NCI-H82 (cell line): Measurements from ENCODE around the gene UBA5.
"Not testable (repeated sequence)": the region's sequence is repeated elsewhere in the genome, so short reads cannot be mapped to it uniquely, and the experiment has no call there.

Experiments used
- DNase-seq: peaks from one replicate; lab custom pipeline; 2025; lab: John Stamatoyannopoulos, UW

The UBA5 gene

DNA sequence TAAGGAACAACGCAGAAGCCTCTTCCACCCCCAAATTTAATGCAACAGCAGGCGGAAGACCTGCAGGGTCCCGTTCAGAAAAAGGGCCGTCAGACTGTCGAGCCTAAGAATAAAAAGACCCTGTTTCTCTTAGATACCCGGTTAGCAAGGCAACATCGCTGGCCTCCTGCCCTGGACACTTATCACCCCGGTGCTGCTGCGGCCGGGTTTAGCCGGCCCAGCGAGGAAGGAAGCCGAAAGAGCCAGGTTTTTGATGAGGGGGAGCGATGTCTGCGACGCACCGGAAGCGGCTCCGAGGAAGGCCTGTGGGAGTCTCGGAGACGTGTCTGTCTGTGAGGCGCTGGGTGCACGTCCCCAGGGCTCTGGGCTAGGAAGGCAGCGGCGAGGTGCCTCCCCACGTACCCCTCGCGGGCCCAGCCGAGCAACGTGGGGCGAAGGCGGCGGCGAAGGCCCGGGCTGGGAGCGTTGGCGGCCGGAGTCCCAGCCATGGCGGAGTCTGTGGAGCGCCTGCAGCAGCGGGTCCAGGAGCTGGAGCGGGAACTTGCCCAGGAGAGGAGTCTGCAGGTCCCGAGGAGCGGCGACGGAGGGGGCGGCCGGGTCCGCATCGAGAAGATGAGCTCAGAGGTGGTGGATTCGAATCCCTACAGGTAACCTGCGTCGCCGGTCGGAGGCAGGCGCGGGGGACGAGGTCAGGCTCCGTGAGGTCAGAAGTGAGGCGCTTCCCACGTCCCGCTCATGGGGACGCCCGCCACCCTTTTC lies at the start of gene UBA5:
Gene UBA5, plus strand, starts transcription at position 278 of the 759 bp plus-strand sequence. Its CDS starts 209 bp downstream, at position 487.
- peak; percentile 83 for DNase-seq

DNA sequence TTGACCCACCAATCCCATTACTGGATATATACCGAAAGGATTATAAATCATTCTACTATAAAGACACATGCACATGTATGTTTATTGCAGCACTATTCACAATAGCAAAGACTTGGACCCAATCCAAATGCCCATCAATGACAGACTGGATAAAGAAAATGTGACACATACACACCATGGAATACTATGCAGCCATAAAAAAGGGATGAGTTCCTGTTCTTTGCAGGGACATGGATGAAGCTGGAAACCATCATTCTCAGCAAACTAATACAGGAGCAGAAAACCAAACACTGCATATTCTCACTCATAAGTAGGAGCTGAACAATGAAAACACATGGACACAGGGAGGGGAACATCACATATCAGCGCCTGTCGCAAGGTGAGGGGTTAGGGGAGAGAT lies 44.8 kb upstream of the UBA5 start:
- not testable (repeated sequence) for DNase-seq

DNA sequence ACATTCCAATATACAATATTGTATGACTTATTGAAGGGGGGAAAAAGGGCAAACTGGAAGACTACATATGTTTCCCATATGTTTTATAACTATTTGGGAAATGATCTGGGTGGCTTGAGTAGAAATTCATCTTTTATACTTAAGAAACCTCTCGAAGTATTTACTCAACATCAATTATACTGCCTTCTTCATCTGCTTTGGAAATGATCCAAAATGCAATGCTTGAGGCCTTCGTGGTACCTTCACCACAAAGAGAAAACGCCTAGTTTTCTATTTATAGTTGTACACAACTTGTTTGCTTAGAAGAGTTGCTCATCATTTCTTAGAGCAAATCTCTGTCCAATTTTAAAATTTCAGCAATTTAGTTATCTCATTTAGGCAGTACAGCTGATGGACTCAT lies 44.2 kb upstream of the UBA5 start:
- DNase-seq, result no peak

DNA sequence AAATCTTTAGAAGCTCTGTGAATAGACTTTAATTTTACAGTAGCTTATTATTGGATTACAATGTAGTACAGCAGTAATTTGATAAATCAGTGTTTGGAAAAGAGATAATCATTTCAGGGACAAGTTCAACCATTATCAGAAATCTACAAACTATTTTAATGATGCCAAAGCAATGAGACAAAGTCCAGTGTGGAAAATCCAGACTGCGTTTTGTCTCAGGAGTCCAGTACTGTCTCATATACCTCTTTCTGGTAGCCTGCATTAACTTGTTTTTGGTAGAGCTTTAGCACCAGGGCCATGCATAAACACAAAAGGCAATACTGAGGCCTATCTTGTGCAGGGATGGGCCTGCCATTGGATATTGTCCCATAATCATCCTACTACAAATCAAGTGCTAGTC lies 43.3 kb upstream of the UBA5 start:
- DNase-seq, result no peak

DNA sequence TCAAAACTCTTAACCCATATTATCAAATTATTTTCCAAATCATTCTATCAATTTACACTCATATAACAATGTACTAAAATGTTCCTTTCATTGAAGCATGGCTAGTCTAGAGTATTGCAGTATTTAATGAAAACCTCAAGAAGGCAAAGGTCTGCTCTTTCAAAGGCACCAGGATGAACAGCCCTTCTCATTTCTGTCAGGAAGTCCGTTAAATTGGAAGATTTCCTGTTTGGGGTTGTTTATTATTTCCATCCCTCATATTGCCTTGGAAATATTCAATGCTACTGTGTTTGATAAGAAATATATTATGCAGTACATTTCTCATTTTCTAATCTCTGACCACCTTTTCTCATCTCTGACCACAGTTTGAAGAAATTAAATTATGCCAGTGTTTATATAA lies 38.0 kb upstream of the UBA5 start:
- DNase-seq, result no peak

DNA sequence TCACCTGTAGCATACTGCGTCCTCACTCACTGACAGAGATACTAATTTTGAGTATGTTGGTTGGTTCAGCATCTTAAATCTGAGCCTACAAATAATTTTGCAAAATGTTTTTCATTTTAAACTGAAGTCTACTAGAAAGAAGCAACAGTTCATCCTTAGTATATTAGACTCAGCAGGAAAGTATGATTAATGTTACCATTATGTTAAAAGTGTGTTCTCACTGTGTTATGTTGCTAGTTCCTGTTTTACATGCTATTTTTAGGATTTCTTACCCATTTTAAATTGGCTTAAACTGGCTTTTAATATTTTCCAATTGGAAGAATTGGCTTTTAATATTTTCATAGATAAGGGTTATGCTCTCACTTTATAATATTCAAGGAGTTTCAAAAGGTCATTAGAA lies 37.4 kb upstream of the UBA5 start:
- DNase-seq, result no peak

DNA sequence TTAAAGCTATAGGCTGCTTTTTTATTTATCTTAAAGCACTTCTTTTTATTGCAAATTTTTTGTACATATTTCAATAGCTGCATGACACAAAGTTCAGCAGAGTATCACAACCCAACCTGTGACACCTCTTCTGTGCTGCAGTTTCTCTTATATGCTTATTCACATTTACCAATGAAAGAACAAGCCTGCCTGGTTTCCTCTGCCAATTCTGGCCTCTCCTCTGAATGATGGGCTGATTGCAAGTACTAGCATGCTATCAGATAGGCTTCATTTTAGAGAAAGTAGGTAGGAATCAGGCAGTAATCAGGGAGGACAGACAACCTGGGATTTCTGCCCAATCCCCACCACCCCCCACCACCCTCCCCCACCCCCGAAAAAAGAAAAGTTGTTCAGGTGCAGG lies 36.5 kb upstream of the UBA5 start:
- DNase-seq, result no peak

DNA sequence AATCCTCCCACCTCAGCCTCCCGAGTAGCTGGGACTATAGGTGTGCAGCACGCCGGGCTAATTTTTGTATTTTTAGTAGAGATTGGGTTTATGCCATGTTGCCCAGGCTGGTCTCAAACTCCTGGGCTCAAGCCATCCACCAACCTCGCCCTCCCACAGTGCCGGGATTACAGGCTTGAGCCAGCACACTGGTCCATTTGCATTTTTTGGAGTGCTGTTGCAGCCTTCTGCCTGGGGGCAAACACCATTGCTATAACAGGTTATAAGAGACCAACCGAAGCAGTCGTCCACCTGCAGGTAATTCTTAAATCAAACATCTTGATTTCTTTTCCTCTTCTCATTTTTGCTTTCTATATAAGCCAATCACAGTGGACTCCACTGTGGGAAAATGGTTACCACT lies 35.3 kb upstream of the UBA5 start:
- no peak for DNase-seq

DNA sequence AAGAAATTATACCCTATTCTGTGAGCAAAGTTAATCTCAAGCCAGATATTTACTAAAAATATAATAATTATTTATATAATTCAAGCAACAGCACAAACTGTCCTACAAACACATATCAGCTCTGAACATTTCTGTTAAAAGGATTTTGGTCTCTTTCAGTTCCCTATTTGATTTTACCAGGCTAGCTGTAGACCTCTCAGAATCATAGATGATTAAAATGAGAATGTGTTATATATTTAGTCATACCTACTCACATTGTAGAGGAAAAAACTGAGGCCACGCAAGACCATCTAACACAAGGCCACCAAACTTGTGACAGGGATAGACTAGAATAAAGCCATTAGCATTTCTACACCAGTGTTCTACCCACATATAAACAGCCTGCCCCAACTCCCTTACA lies 34.5 kb upstream of the UBA5 start:
- no peak for DNase-seq

DNA sequence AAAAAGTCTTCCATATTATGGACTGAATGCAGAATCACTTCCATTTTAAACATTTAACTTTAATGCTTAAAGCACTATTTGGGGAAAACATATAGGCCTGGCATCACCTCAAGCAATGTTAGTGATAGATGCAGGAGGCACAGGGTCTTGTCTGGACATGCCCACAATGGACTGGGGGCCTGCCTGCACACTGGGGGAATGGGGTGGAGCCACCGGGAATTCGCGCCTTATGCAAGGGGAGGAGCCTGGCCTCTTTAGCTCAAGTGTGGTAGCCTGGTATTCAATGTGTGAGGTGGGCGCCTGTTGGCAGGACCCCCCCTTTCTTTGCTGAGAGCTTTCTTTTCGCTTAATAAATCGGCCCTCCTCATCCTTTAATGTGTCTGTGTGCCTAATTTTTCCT lies 33.2 kb upstream of the UBA5 start:
- no peak for DNase-seq

DNA sequence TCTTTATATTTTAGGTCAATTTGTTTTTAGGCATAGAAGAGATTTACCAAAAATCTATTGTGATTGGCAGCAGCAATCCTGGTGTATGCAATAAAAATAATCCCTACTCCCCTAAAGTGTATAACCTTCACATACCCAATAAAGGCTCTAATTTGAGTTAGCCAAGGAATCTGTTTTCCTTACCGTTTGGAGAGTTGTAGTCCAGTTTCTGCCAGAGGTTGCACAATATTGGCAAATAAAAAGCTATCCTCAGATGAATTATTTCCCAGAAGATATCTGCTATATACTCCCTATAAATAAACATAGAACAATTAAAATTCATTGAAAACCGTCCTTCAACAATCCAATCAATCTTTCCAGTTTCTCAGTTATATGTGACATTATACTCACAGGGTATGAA lies 32.0 kb upstream of the UBA5 start:
- no peak for DNase-seq

DNA sequence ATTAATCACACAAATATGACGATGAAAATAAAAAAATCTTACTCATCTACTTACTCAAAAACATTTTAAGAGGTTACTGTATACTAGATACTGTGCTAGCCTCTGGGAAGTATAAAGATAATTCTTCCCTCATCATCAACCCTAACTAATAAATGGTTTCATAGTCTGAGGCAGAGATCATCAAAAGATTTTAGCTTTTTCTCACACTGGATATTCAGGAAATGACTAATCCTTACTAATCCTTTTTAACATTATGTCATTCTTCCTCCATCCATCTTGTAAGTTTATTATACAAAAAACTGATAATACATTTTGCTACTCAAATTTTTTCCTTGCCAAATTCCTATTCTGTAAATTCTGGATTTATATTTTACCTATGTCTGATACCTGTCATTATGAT lies 30.2 kb upstream of the UBA5 start:
- no peak for DNase-seq

DNA sequence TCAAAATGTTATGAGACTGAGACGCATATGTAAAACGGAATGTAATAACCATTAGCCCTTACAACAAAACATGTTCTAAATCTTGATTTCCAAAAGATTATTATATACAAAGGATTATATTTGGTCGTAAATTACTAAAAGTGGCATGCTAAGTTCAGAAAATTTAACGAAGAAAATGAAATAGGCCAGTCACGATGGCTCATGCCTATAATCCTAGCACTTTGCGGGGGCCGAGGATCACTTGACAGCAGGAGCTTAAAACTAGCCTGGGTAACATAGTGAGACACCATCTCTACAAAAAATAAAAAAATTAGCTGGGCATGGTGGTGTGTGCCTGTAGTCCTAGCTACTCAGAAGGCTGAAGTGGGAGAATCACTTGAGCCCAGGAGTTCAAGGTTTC lies 29.5 kb upstream of the UBA5 start:
- peak; percentile 18 for DNase-seq

DNA sequence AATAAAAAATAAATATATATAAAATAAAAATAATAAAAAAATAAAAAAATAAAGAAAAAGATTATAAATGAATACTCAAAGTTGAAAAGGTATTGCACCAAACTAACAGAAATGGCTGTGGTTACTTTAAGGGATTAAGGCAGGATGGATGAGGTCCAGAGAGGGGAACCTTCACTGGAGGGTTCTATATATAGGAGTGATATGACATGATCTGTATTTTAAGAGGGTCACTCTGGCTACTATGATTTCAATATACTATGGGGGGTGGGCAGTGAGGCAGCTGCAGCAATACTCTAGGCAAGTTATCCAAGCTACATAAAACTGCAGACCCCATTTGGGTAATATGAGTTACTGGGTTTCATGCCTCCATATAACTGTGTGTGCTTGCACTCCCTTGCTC lies 25.1 kb upstream of the UBA5 start:
- no peak for DNase-seq

DNA sequence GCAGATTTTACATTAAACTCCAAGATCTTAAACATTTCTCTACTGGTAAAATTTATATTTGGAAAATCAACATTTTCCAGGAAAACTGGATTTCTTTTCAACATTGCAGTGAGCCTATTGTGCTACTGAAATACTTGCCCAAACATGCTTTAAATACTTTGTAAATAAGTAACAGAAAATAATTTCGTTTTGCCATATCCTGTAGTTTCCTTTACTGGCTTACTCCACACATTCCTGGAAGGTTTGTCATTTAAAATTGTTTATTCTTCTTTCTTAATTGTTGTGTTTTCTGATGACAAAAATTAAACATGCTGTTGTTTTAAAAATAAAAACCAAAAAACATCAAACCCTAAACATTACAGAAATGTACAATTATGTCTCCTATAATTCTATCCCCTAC lies 22.5 kb upstream of the UBA5 start:
- DNase-seq, result no peak

DNA sequence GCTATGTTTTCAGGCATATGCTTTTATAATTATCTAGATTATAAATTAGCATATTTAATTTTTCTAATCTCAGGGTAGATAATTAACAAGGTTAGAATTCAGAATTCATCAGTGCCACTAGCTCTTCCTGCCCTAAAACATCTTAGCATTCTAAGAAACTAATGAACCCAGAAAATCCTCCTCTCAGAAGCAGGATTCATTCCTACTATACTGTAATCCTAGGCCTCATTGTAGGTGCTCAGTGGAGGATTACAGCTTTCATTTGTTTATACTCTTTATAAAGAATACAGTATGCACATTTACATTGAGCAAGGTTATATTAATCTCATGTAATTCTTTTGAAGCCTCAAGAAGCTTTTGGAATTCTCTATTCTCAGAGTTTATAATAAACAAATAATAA lies 21.4 kb upstream of the UBA5 start:
- DNase-seq, result peak; percentile 30

DNA sequence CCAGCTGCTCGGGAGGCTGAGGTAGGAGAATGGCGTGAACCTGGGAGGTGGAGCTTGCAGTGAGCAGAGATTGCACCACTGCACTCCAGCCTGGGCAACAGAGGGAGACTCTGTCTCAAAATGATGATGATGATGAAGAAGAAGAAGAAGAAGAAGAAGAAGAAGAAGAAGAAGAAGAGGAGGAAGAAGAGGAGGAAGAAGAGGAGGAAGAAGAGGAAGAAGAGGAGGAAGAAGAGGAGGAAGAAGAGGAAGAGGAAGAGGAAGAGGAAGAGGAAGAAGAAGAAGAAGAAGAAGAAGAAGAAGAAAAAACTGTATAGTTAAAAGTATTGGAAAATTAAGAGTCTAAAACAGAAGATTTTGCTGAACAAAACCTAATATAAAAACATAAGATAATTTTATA lies 18.7 kb upstream of the UBA5 start:
- DNase-seq, result not testable (repeated sequence)

DNA sequence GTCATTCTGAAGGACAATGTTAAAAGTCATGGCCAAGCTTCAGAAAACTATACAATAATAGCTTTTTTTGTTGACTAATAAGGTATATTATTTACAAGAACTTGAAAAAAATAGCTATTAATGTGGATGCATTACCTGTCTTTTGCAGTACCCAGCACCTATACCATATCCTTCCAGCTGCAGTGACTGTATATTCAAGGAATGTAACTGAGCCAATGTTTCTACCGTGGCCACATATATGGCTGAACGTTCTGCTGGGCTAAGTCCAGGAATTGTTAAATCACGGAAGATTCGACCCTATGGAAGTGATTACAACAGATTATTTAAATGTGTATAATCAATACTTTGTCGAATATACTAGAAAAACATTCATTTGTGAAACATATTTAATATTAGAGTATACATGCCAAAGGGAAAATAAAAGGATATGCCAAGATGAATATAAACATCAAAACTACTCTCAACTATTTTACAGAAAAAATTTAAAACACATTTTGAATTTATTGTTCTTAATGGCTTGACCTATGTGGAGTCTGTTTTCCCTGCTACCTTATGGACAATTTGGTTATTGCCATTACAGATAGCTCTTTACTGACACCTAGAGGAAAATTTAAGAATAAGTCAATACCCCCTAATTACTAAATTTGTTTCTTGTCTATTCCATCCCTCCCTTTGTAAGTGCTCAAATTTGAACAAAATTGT lies 18.1 kb upstream of the UBA5 start:
- peak; percentile 76 for DNase-seq

DNA sequence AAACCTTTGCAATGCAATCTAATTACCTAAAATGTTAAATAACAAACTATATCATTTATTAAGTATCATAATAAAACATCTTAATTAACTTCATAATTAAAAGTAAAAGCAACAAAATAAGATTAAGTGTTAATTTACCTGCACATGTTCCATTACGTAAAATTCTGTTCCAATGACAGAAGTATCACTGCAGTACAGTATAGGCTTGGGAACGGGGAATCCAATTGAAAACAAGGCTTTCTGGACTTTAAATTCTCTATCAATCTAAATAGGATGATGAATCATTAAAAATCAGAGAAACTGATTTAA lies 17.6 kb upstream of the UBA5 start:
- no peak for DNase-seq

DNA sequence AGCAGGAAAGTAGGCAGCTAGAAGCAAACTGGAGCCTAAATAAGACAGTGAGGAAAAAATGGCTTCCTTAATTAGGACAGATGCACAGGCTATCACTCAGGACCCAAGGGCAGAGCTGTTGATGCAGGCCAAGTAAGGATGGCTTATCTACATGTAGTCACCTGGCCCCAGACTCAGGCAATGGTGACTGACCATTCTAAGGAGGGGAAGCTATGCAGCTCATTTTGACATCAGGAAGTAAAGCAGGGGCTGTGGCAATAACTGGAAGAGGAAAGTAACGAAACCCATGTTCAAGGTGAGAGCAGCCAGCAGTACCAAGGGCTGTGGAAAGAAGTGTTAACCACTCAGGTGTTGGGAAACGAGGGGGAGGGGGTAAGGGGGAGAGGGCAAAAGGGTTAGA lies 16.8 kb upstream of the UBA5 start:
- DNase-seq, result no peak

DNA sequence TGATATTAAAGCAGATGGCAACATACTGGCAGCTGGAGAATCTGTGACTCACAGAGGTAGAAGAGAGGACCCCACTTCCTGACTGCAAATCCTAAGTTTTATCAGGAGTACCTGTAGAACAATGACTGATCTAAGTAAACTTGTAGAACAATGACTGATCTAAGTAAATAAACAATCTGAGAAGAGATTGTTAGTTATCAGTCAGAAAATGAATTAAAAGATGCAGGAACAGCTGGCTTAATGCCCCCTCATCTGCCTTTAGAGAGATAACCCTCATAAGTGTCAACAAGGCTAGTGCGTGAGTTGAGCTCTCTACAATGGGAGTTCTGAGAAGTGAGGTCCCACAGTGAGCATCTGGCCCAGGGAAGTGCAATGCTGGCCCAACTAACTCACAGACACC lies 15.1 kb upstream of the UBA5 start:
- DNase-seq, result peak; percentile 8

DNA sequence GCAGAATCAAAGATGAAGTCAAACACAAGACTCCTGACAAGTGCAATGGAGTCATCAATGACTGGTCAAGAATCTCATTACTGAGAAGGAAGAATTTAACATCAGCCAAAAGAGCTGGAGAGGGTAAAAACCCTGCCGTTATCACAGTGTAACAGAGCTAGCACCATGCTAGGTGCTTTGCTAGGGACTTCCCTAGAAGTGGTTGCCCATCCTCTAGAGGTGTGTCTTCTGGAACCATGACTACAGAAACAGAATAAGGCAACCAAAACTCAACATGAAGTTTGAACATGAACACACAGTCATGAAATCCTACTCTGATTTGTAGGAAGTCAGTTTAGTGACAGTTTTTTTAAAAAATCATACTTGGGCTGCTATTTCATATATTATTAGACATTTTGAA lies 10.0 kb upstream of the UBA5 start:
- no peak for DNase-seq

DNA sequence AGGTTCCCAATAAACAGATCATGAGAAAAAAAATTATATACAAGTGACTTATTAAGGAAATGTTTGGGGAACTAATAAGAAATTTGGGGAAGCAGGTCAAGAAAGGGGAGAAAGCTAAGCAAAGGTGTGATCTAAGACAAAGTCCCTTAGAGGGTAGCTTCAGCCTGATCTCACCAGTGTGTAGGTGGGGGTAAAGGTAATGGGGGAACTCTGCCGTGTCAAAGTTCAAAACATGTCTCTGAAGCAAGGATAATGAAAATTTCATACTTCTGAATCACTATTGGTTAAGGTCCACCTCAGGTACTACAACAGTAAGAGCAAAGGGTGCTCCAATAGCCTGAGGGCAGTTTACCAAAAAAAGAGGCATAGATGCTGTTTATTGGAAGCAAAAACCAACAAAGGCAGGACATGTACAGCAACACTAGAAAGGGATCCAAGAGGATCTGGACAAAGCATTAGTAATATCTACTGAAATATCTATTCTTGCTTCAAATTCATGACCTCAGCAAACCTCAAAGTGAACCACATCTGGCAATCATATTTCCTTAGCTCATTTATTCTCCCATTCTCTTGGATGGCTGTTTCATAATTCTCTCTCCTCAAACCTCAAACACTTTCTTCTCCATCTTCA lies 7.4 kb upstream of the UBA5 start:
- no peak for DNase-seq

DNA sequence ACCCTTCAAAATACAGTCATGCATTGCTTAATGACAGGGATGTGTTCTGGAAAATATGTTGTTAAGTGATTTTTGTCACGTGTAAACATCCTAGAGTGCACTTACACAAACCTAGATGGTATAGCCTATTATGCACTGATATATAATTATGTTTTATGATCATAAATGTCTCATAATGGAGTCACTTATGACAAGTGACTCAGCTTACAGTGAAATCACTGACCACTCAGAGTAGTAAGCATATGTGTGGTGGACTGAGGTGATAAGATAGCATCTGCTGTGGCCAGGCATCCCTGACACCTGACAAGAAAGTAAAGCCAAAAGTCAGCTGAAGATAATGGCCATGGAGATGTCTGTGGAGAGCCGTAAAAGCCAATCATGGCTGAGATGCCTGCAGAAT lies 5.9 kb upstream of the UBA5 start:
- DNase-seq, result no peak
